ENCODE data around the gene SULT1A1.
"Not testable (repeated sequence)": the region's sequence is repeated elsewhere in the genome, so short reads cannot be mapped to it uniquely, and the experiment has no call there.

SULT1A1 gene

DNA sequence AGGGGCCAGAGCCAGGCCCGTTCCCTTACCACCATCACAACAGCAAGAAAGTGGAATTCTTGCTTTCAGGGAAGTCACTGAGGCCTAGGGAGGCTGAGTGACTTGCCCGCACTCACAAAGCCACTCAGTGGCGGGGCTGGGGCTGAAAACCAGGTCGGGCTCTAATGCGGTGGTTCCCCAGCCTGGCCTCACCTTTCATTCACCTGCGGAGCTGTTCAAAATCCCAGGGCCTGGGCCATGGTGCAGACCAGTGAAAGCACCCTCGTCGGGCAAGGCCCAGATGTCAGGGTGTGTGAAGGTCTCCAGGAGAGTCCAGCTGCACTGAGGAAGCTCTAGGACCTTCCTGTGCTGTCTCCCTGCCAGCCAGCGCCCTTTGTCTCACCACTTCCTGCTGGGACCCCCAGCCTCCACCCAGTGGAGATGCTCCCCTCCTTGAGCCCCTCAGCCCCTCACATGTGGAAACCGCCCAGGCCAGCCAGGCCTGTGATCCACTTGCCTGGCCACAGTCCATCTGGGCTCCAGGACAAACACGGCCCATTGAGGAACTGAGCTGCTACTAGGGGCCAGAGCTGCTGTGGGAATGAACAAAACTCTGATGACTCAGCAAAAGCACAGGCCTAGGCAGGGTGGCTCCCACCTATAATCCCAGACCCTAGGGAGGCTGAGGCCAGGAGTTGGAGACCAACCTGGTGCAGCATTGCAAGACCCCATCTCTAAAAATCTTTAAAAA is 812 bp downstream of the SULT1A1 start:
- DNase-seq (ENCODE audit: low read depth, low spot score), result not testable (repeated sequence)

DNA sequence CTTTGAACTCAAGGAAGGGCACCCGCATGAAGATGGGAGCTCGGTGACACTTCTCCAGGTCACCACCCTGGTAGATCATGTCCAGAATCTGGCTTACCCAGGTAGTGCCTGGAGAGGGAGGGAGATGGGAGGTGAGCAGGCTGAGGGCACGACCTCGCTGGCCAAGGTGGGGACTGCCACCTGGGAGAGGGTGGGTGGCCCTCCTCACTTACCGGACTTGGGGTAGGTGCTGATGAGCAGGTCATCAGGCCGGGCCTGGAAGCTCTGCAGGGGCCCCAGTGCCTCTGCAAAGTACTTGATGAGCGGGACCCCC is 1.4 kb downstream of the SULT1A1 start:
- DNase-seq (ENCODE audit: low read depth, low spot score), result not testable (repeated sequence)

GRCh38 chr16:28607681-28608495 is 2.0 kb downstream of the SULT1A1 start:
- not testable (repeated sequence) for DNase-seq (ENCODE audit: low read depth, low spot score)

DNA sequence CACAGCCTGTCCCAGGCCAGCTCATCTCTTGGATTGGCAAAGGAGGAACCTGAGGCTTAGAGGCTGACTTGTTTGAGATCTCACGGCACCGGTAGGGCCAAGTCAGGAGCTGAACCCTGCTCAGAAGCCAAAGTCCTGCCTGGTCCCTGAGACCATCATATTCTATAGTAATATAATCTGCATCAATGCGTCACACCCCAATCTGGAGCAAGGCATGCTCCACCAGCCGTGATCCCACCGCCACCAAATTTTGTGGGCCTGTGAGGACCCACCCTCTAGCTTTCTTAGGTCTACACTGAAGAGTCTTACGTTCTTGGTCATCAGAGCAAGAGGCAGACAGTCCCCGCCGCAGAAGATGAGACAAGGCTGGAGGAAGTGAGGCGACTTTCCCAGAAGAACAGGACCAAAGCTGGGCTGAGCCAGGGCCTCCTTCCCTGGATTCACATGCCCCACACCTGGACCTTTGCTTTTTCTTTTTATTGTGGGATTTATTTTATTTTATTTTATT is 2.7 kb downstream of the SULT1A1 start:
- DNase-seq (ENCODE audit: low read depth, low spot score), result no peak

GRCh38 chr16:28606291-28607115 is 3.3 kb downstream of the SULT1A1 start:
- no peak for DNase-seq (ENCODE audit: low read depth, low spot score)

- no peak for DNase-seq (ENCODE audit: low read depth, low spot score)
These were observed 5.7 kb downstream of the SULT1A1 start for GRCh38 chr16:28604186-28604565.

DNA sequence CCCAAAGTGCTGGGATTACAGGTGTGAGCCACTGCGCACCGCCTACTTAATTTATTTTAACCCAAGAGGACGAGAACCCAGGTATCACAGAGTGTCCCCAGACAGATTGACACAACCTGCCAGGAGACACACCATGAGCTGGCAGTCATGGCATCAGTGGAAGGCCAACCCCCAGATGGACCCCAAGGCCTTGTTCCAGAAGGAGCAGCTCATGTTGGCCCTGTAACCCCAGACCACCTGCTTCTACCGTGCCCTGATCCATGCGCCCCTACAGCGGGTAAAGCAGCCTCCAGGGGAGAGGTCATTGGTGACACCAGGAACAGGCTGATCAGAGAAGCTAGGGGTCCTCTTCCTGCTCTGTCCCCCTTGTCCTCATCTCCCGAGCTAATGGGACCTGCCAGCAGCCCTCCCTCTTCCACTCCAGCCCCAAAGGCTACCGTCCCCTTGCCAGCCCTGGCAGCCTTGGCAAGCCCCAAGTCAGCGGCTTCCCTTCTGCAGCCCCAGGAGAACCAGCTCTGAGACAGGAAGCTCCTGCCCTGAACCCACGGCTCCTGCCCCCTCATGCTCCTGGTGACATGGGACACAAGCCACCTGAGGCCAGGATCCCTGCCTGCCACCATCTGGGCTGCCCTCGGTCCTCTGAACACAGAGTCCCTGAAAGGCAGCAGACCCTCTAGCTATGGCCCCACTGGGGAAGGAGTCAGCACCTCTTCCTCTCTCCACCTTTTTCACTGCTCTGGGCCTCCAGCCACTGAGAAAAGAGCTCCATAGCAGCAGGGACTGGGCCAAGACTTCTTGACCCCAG is 6.3 kb downstream of the SULT1A1 start:
- no peak for DNase-seq (ENCODE audit: low read depth, low spot score)

- no peak for DNase-seq (ENCODE audit: low read depth, low spot score)
These were observed 7.3 kb downstream of the SULT1A1 start for GRCh38 chr16:28602529-28602928.

GRCh38 chr16:28602062-28602461 is 7.8 kb downstream of the SULT1A1 start:
- not testable (repeated sequence) for DNase-seq (ENCODE audit: low read depth, low spot score)

DNA sequence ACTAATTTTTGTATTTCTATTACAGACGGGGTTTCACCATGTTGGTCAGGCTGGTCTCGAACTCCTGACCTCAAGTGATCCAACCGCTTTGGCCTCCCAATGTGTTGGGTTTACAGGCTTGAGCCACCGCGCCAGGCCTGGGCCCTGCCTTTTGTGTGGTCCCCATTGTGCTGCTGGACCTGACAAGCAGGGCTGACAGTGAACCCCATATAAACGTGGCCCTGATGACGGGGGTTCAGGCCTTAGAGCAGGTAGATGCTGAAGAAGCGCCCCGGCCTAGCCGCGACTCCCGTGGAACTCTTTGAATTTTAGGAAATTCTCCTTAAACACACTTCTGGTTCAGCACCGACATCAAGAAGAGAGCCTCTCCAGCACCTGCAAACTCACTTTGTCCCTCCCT is 8.3 kb downstream of the SULT1A1 start:
- DNase-seq (ENCODE audit: low read depth, low spot score), result not testable (repeated sequence)

DNA sequence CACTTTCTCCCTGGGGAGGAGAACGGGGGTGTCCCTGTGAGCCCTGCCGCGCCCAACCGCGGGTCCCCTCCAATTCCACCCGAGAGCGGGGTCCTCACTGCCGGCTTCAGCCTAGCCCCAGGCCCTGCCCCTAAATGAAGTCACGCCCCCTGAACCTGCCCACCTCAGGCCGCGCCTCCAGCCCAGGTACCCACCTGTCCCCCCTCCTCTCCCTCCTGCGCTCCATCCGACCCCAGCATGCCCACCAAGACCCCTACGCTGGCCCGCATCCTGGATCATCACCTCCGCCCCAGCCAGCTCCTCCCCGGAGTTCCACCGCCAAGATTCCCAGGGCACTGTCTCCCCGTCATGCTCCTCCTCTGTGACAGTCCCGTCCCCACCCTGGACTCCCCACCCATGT is 8.9 kb downstream of the SULT1A1 start:
- DNase-seq (ENCODE audit: low read depth, low spot score), result not testable (repeated sequence)

DNA sequence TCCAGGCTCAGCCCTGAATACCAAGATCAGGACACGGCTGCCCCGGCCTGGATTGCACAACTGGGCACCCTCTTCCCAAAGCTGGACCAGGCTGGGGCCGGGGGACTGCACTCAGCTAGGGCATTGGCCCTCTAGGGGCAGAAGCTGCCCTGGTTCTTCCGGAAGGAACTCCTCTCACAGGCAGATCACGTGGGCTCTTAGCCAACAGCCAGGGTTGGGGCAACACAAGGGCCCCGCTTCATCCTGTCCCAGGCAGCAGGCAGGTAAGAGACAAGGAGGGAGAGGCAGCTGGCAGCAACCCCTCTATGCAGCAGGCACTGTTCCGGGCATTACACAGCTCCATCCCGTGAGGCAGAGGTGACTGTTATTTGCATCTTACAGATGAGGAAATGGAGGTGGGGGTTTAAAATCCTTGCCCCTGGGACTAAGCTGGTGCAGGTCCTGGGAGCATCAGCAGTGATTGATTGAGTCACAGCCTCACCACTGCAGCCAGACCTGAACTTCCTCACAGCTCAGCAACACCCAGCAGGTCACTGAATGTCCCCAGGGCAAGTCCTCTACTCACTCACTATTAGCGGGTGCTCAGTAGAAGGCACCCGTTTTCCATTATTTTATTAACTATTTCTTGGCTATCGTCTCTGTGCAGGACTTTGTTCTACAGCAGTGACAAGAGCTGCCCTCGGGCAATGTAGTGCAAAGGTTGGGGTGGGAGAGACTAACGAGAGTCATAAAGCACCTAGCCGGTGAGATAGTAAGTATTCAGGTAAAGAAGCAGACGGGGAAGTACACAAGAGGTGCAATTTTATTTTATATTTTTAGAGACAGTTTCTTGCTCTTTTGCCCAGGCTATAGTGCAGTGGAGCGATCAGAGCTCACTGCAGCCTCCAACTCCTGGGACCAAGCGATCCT is 10.2 kb downstream of the SULT1A1 start:
- DNase-seq (ENCODE audit: low read depth, low spot score), result not testable (repeated sequence)

- DNase-seq (ENCODE audit: low read depth, low spot score), result no peak
These were observed 12.1 kb downstream of the SULT1A1 start for GRCh38 chr16:28597692-28598261.

- DNase-seq (ENCODE audit: low read depth, low spot score), result no peak
These were observed 12.8 kb downstream of the SULT1A1 start, which contains the start of gene SULT1A2 for GRCh38 chr16:28596840-28597691. Gene SULT1A2, minus strand, starts transcription at chr16:28597050. Its CDS starts 1,120 bp downstream, at chr16:28595930.

DNA sequence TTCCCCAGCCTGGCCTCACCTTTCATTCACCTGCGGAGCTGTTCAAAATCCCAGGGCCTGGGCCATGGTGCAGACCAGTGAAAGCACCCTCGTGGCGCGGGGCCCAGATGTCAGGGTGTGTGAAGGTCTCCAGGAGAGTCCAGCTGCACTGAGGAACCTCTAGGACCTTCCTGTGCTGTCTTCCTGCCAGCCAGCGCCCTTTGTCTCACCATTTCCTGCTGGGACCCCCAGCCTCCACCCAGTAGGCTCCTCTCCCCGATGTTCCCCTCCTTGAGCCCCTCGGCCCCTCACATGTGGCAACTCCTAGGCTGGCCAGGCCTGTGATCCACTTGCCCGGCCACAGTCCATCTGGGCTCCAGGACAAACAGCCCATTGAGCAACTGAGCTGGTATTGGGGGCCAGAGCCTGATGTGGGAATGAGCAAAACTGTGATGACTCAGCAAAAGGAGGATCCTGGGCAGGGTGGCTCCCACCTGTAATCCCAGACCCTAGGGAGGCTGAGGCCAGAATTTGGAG is 13.7 kb downstream of the SULT1A1 start:
- DNase-seq (ENCODE audit: low read depth, low spot score), result no peak

- DNase-seq (ENCODE audit: low read depth, low spot score), result not testable (repeated sequence)
These were observed 14.4 kb downstream of the SULT1A1 start for GRCh38 chr16:28595451-28595850.

DNA sequence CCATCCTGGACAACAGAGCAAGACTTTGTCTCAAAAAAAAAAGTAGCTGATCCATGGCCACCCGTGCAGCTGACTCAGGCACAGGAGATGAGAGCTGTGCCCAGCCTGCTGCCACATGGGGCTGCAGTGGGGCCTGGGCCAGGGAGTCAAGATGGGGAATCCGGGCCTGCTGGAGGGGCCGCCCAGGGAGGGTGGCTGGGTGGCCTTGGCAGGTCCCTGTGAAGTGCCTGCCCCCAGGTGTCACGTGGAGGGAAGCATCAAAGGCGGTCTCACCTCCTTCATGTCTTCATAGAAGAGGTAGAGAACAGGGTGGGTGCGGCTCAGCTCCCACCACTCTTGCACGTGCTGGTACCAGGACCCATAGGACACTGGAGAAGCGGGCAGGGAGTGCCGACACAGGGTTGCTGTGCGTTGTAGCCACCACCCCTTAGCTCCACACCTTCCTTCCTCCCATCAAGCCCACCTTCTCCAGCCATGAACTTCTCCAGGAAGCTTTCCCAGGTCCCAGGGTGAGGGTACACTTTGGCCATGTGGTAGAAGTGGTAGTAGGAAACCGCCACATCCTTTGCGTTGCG is 16.8 kb downstream of the SULT1A1 start:
- no peak for DNase-seq (ENCODE audit: low read depth, low spot score)

- DNase-seq (ENCODE audit: low read depth, low spot score), result no peak
These were observed 17.3 kb downstream of the SULT1A1 start for GRCh38 chr16:28592511-28592910.
